Adrenal gland (tissue), 5 donors: Measurements from ENCODE around the gene GRM3.

Source experiments
- CTCF ChIP-seq, 6 experiments: fragments of 450-650 bp in 4 of 6; fragments of 200-600 bp in 2 of 6; sonication (generic) in 1 of 6; IDR thresholded peaks; 1 replicate in 5 of 6; 2 replicates in 1 of 6; pipeline versions ENCODE4 v1.5.1 to v1.8.0; 2016 to 2021; ENCODE audit warnings: antibody characterized with exemption in 6 of 6, mild to moderate bottlenecking in 2 of 6, moderate library complexity in 1 of 6
- POLR2A ChIP-seq, 2 donors: fragments of 450-650 bp; IDR thresholded peaks; one replicate each; pipeline ENCODE4 v1.6.1; 2017; ENCODE audit warnings: antibody characterized with exemption in 2 of 2, mild to moderate bottlenecking in 2 of 2, moderate library complexity in 1 of 2
- donor health status: DM: no; HTN: no; CAD: no.

- TF ChIP-seq CTCF (IDR thresholded peaks at IDR 0.05) = no peak
- TF ChIP-seq POLR2A (IDR thresholded peaks at IDR 0.05) = no peak
These were observed 101.5 kb downstream of the GRM3 start for GRCh38 chr7:86745013-86745745.
